ENCODE data around the gene LSM8.
"Not testable (repeated sequence)": the region's sequence is repeated elsewhere in the genome, so short reads cannot be mapped to it uniquely, and the experiment has no call there.

The LSM8 gene

GRCh38 chr7:118183786-118184564, at the start of gene LSM8:
TSS of gene LSM8 (plus strand) at chr7:118184164. CDS start at chr7:118184224, 60 bp downstream.
- Histone ChIP-seq H3K36me3 (ENCODE audit: control insufficient read depth, insufficient read depth, low read length) (no peaks in the 10 kb centered on the region), H3K27me3 (ENCODE audit: control insufficient read depth, insufficient read depth, low read length) (no peaks in the 10 kb centered on the region), H3K27ac (ENCODE audit: low read depth, low read length) (peak within 1 kb of the TSS; percentile 94), H3K9ac (ENCODE audit: low read length) (peak within 1 kb of the TSS; percentile 97), H3K4me1 (ENCODE audit: control insufficient read depth, insufficient read depth, low read length) (peaks cover 3% of the 10 kb centered on the region), H3K4me3 (ENCODE audit: low read length) (peak within 1 kb of the TSS; percentile 98)

DNA sequence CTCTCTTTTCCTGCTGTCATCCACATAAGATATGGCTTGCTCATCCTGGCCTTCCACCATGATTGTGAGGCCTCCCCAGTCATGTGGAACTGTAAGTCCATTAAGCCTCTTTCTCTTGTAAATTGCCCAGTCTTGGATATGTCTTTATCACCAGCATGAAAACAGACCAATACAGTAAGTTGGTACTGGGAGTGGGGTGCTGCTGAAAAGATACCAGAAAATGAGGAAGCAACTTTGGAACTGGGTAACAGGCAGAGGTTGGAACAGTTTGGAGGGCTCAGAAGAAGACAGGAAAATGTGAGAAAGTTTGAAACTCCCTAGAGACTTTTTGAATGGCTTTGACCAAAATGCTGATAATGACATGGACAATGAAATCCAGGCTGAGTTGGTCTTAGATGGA, 49.5 kb upstream of the LSM8 start:
- H3K27ac ChIP-seq (ENCODE audit: low read depth, low read length); H3K27me3 ChIP-seq (ENCODE audit: control insufficient read depth, insufficient read depth, low read length); H3K9ac ChIP-seq (ENCODE audit: low read length); H3K36me3 ChIP-seq (ENCODE audit: control insufficient read depth, insufficient read depth, low read length); H3K4me1 ChIP-seq (ENCODE audit: control insufficient read depth, insufficient read depth, low read length); H3K4me3 ChIP-seq (ENCODE audit: low read length): not testable (repeated sequence)

DNA sequence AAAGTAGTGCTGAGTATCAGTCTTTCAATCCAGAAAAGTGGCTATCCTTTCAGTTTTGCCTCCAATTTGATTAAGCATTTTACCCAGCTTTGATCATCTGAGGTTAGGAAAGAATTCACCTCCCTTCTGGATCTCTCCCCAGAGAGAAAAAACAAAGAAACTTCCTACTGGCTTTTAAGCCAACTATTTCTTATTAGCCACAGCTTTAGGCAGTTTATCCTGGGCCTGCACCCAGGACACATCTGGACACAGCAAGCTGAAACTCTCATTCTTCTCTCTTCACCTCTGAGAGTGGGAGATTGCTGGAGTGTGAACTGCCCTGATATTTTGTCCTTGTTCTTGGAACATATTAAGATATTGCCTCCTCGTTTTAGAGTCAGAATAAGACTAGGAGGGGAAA, 43.5 kb upstream of the LSM8 start:
- Histone ChIP-seq H3K27ac (ENCODE audit: low read depth, low read length) (no peak overlapping the region), H3K4me1 (ENCODE audit: control insufficient read depth, insufficient read depth, low read length) (no peaks in the 10 kb centered on the region), H3K4me3 (ENCODE audit: low read length) (no peak overlapping the region), H3K9ac (ENCODE audit: low read length) (no peak overlapping the region), H3K27me3 (ENCODE audit: control insufficient read depth, insufficient read depth, low read length) (no peaks in the 10 kb centered on the region), H3K36me3 (ENCODE audit: control insufficient read depth, insufficient read depth, low read length) (no peaks in the 10 kb centered on the region)

DNA sequence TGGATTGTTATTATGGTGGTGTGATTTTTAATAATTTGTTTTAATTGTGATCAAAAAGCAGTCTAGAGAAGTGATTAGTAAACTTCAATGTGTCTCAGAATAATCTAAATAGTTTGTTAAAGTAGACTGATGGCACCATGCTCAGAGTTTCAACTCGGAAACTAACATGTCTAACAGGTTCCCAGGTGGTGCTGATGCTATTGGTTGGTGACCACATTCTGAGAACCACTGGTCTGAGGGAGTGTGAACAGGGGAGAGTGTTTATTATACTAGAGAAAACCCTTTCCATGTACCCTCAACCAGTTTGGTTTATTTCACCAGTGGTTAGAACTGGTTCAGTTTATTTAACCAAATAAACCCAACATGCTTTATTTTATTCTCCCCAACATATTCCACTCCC, 42.0 kb upstream of the LSM8 start:
- Histone ChIP-seq H3K4me3 (ENCODE audit: low read length) (no peak overlapping the region), H3K9ac (ENCODE audit: low read length) (no peak overlapping the region), H3K36me3 (ENCODE audit: control insufficient read depth, insufficient read depth, low read length) (no peaks in the 10 kb centered on the region), H3K27ac (ENCODE audit: low read depth, low read length) (no peak overlapping the region), H3K27me3 (ENCODE audit: control insufficient read depth, insufficient read depth, low read length) (no peaks in the 10 kb centered on the region), H3K4me1 (ENCODE audit: control insufficient read depth, insufficient read depth, low read length) (no peaks in the 10 kb centered on the region)

DNA sequence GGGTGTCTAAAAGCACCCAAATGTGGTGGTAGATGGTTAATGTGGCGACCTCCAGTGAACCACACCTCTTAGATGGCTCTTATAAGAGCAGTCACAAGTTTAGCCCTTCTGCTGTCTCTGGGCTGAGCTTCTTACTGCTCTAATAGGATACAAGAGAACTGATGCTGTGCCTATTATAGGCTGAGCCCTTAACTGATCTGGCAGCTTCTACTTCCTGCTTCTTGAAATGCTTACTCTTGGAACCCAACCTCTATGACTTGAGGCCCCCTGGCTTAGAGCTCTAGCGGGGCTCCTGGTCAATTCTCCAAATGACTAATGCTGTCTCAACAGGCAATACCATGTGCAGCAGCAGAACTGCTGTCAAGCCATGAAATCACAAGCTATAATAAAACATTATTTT, 35.0 kb upstream of the LSM8 start:
- H3K4me3 ChIP-seq (ENCODE audit: low read length) = no peak overlapping the region
- H3K27ac ChIP-seq (ENCODE audit: low read depth, low read length) = no peak overlapping the region
- no peak overlapping the region for H3K9ac ChIP-seq (ENCODE audit: low read length)
- H3K4me1 ChIP-seq (ENCODE audit: control insufficient read depth, insufficient read depth, low read length) = no peaks in the 10 kb centered on the region
- no peaks in the 10 kb centered on the region for H3K27me3 ChIP-seq (ENCODE audit: control insufficient read depth, insufficient read depth, low read length)
- H3K36me3 ChIP-seq (ENCODE audit: control insufficient read depth, insufficient read depth, low read length) = no peaks in the 10 kb centered on the region

DNA sequence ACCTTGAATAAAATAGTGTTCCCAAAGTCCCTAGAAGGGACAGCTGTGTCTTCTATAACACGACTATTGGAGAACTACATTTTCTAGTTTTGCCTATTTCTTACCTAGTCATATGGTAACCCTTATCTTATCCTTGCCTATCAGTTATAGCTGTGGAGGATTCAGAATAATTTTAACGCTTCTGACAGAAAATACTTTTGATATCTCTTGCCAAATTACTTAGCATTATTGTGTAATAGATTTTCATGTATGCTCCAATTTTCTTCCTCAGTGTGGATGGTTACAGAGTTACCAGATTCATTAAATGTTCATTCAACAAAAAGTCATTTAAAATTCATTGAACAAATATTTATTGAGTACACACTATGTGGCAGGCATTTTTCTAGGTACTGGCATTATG, 34.6 kb upstream of the LSM8 start:
- Histone ChIP-seq H3K27ac (ENCODE audit: low read depth, low read length) (no peak overlapping the region), H3K9ac (ENCODE audit: low read length) (no peak overlapping the region), H3K4me3 (ENCODE audit: low read length) (no peak overlapping the region), H3K27me3 (ENCODE audit: control insufficient read depth, insufficient read depth, low read length) (no peaks in the 10 kb centered on the region), H3K36me3 (ENCODE audit: control insufficient read depth, insufficient read depth, low read length) (no peaks in the 10 kb centered on the region), H3K4me1 (ENCODE audit: control insufficient read depth, insufficient read depth, low read length) (no peaks in the 10 kb centered on the region)

- Histone ChIP-seq H3K4me3 (ENCODE audit: low read length) (no peak overlapping the region), H3K27me3 (ENCODE audit: control insufficient read depth, insufficient read depth, low read length) (no peaks in the 10 kb centered on the region), H3K9ac (ENCODE audit: low read length) (no peak overlapping the region), H3K4me1 (ENCODE audit: control insufficient read depth, insufficient read depth, low read length) (no peaks in the 10 kb centered on the region), H3K27ac (ENCODE audit: low read depth, low read length) (no peak overlapping the region), H3K36me3 (ENCODE audit: control insufficient read depth, insufficient read depth, low read length) (no peaks in the 10 kb centered on the region)
Observed at GRCh38 chr7:118151671-118152070, 32.3 kb upstream of the LSM8 start.

DNA sequence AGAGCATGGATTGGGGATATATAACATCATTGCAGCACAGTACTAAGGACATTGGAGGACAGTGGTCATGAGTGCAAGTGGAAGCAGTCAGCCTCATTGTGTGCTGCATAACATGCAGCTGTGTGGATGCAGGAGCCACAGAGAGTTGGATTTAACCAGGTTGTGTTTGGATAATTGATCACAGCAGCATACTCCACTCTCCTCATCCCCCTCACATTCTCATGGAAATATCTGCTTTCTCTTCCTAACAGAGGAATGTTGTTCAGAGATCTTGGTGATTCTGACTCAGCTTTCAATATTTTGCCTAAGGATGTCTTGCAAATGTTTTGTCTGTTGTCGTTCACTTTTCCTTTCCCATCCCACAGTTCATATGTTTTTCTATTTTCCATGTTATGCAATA, 31.8 kb upstream of the LSM8 start:
- Histone ChIP-seq H3K4me3 (ENCODE audit: low read length) (no peak overlapping the region), H3K9ac (ENCODE audit: low read length) (no peak overlapping the region), H3K4me1 (ENCODE audit: control insufficient read depth, insufficient read depth, low read length) (no peaks in the 10 kb centered on the region), H3K36me3 (ENCODE audit: control insufficient read depth, insufficient read depth, low read length) (no peaks in the 10 kb centered on the region), H3K27ac (ENCODE audit: low read depth, low read length) (no peak overlapping the region), H3K27me3 (ENCODE audit: control insufficient read depth, insufficient read depth, low read length) (no peaks in the 10 kb centered on the region)

GRCh38 chr7:118152654-118153053, 31.3 kb upstream of the LSM8 start:
- Histone ChIP-seq H3K4me3 (ENCODE audit: low read length) (no peak overlapping the region), H3K27me3 (ENCODE audit: control insufficient read depth, insufficient read depth, low read length) (no peaks in the 10 kb centered on the region), H3K27ac (ENCODE audit: low read depth, low read length) (no peak overlapping the region), H3K36me3 (ENCODE audit: control insufficient read depth, insufficient read depth, low read length) (no peaks in the 10 kb centered on the region), H3K9ac (ENCODE audit: low read length) (no peak overlapping the region), H3K4me1 (ENCODE audit: control insufficient read depth, insufficient read depth, low read length) (no peaks in the 10 kb centered on the region)

DNA sequence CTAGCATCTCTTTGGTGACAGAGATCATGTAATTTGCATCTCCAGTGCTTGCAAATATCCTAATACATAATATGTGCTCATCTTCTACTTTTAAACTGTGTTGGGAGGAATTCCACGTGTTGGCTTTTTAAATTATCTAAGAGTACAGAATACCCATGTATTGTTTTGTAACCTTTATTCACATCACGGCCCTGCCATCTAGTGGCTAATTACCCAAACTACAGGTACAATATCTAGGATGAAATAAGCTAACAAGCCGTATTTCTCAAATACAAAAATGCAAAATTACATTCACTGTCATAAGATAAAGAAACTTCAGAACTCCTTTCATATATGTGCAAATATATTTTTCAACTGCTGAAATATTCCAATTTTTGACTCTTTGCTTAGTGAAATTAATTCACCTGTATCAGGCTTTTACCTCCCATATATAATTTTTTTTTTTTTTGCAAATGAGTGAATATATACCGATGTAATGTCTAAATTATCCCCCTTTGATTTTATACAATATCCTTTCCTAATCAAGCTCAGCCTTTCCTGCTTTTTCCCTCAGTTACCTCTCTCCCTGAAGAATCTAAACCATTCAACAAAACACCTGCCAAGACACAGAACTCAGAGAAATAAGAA, 30.3 kb upstream of the LSM8 start:
- no peaks in the 10 kb centered on the region for H3K27me3 ChIP-seq (ENCODE audit: control insufficient read depth, insufficient read depth, low read length)
- H3K36me3 ChIP-seq (ENCODE audit: control insufficient read depth, insufficient read depth, low read length) = no peaks in the 10 kb centered on the region
- no peak overlapping the region for H3K27ac ChIP-seq (ENCODE audit: low read depth, low read length)
- H3K4me1 ChIP-seq (ENCODE audit: control insufficient read depth, insufficient read depth, low read length) = no peaks in the 10 kb centered on the region
- no peak overlapping the region for H3K4me3 ChIP-seq (ENCODE audit: low read length)
- no peak overlapping the region for H3K9ac ChIP-seq (ENCODE audit: low read length)

GRCh38 chr7:118158766-118159165, 25.2 kb upstream of the LSM8 start:
- no peak overlapping the region for H3K4me3 ChIP-seq (ENCODE audit: low read length)
- H3K9ac ChIP-seq (ENCODE audit: low read length) = no peak overlapping the region
- H3K36me3 ChIP-seq (ENCODE audit: control insufficient read depth, insufficient read depth, low read length) = no peaks in the 10 kb centered on the region
- H3K27ac ChIP-seq (ENCODE audit: low read depth, low read length) = no peak overlapping the region
- no peaks in the 10 kb centered on the region for H3K4me1 ChIP-seq (ENCODE audit: control insufficient read depth, insufficient read depth, low read length)
- no peaks in the 10 kb centered on the region for H3K27me3 ChIP-seq (ENCODE audit: control insufficient read depth, insufficient read depth, low read length)

- no peaks in the 10 kb centered on the region for H3K27me3 ChIP-seq (ENCODE audit: control insufficient read depth, insufficient read depth, low read length)
- H3K27ac ChIP-seq (ENCODE audit: low read depth, low read length) = no peak overlapping the region
- no peak overlapping the region for H3K4me3 ChIP-seq (ENCODE audit: low read length)
- H3K9ac ChIP-seq (ENCODE audit: low read length) = no peak overlapping the region
- no peaks in the 10 kb centered on the region for H3K36me3 ChIP-seq (ENCODE audit: control insufficient read depth, insufficient read depth, low read length)
- no peaks in the 10 kb centered on the region for H3K4me1 ChIP-seq (ENCODE audit: control insufficient read depth, insufficient read depth, low read length)
Observed at GRCh38 chr7:118169146-118169545, 14.8 kb upstream of the LSM8 start.

- Histone ChIP-seq H3K27ac (ENCODE audit: low read depth, low read length) (no peak overlapping the region), H3K36me3 (ENCODE audit: control insufficient read depth, insufficient read depth, low read length) (no peaks in the 10 kb centered on the region), H3K27me3 (ENCODE audit: control insufficient read depth, insufficient read depth, low read length) (no peaks in the 10 kb centered on the region)
Observed at GRCh38 chr7:118175740-118176139, 8.2 kb upstream of the LSM8 start.

More at GRCh38 chr7:118175740-118176139, 8.2 kb upstream of the LSM8 start:
- H3K4me1 ChIP-seq (ENCODE audit: control insufficient read depth, insufficient read depth, low read length) = no peaks in the 10 kb centered on the region
- H3K9ac ChIP-seq (ENCODE audit: low read length) = no peak overlapping the region
- H3K4me3 ChIP-seq (ENCODE audit: low read length) = no peak overlapping the region

All from rectal smooth muscle tissue (tissue), 1 donor.